Lung (tissue), 12 donors: ENCODE measurements around the gene KLHL4. TPM values are rescaled to one million over a fixed set of nuclear protein-coding genes. Genes with fewer than 3 reads are reported as not detected.

Source experiments
- ATAC-seq: fragments of 200-7000 bp; cut with Tn5 transposase; one replicate; pipeline ENCODE4 v1.9.1; 2020; ENCODE audit warnings: moderate number of reproducible peaks; ENCODE audit not compliant: insufficient read depth, low FRiP score
- DNase-seq, 3 donors: peaks; one replicate each; pipeline ENCODE4 v3.0.0-alpha.2; 2013 to 2017
- H3K27ac ChIP-seq, 2 donors: one replicate each; pipeline ENCODE4 v1.5.1; 2013; ENCODE audit warnings: mild to moderate bottlenecking in 2 of 2, moderate library complexity in 2 of 2, control low read depth in 1 of 2, inconsistent platforms in 1 of 2, low read depth in 1 of 2, low read length in 1 of 2
- H3K27me3 ChIP-seq, 3 donors: one replicate each; pipeline ENCODE4 v1.5.1; 2013; ENCODE audit warnings: low read length in 2 of 3; ENCODE audit not compliant: control insufficient read depth in 3 of 3, insufficient read depth in 3 of 3
- H3K36me3 ChIP-seq, 4 donors: one replicate each; pipeline ENCODE4 v1.5.1; 2013; ENCODE audit warnings: low read length in 4 of 4, mild to moderate bottlenecking in 1 of 4, moderate library complexity in 1 of 4; ENCODE audit not compliant: control insufficient read depth in 4 of 4, insufficient read depth in 4 of 4
- H3K4me1 ChIP-seq, 5 donors: one replicate each; pipeline ENCODE4 v1.5.1; 2013; ENCODE audit warnings: low read length in 5 of 5, mild to moderate bottlenecking in 2 of 5, moderate library complexity in 1 of 5; ENCODE audit not compliant: control insufficient read depth in 5 of 5, insufficient read depth in 5 of 5
- H3K4me3 ChIP-seq: one replicate; pipeline ENCODE4 v1.5.1; 2013; ENCODE audit warnings: mild to moderate bottlenecking, control low read depth, moderate library complexity
- H3K9ac ChIP-seq, 2 donors: one replicate each; pipeline ENCODE4 v1.5.1; 2013; ENCODE audit warnings: low read length in 2 of 2, control low read depth in 1 of 2; ENCODE audit not compliant: insufficient read depth in 1 of 2
- H3K9me3 ChIP-seq, 4 donors: one replicate each; pipeline ENCODE4 v1.5.1; 2013; ENCODE audit warnings: low read length in 3 of 4, mild to moderate bottlenecking in 1 of 4, moderate library complexity in 1 of 4; ENCODE audit not compliant: control insufficient read depth in 4 of 4, insufficient read depth in 3 of 4
- CTCF ChIP-seq: IDR thresholded peaks from 2 replicates; pipeline ENCODE4 v1.5.1; 2012; ENCODE audit warnings: mild to moderate bottlenecking; ENCODE audit errors: control extremely low read depth, extremely low read depth
- WGBS, 2 donors: extraction: QIAGEN DNeasy Blood & Tissue Kit; methylation state at CpG; one replicate each; pipeline ENCODE4 v1.1.7; 2013; 5-methylcytosine and 5-hydroxymethylcytosine counted together
- polyA plus RNA-seq, 2 donors: library from polyadenylated mRNA; stranded (reverse); fragments of 200-250 nt; gene quantifications; one replicate each; pipeline ENCODE4 v1.2.1, GENCODE V29; 2013
- total RNA-seq, 2 donors: library from RNA; depleted of rRNA in 1 of 2; stranded (reverse); fragments of >200 nt in 1 of 2; gene quantifications; one replicate each; pipeline ENCODE4 v1.2.1, GENCODE V29; 2014 to 2021
- donor health status: control.
- donor health status: control.
- donor health status: Bipolar disorder and iron deficiency.
- donor health status: healthy.
- donor health status: DM: yes; HTN: yes; CAD: no.

KLHL4 gene
- total and polyA plus RNA-seq, 4 donors = 0.10 to 4.7 (median 1.6) TPM

GRCh38 chrX:87489071-87489470 lies 28.5 kb upstream of the KLHL4 start:
- no peak overlapping the region for H3K9ac ChIP-seq
- WGBS, 2 donors = 70 to 92% methylated on average over 2 of the region's 2 CpGs
- no peaks in the 10 kb centered on the region for H3K4me1 ChIP-seq
- ATAC-seq (no peak), DNase-seq (no peak)
- H3K4me3 ChIP-seq = no peak overlapping the region
- no peak overlapping the region for H3K27ac ChIP-seq
- TF ChIP-seq CTCF = no peak
- H3K27me3 ChIP-seq = peaks cover 0 to 3% (median 0%) of the 10 kb centered on the region in 3 donors
- no peaks in the 10 kb centered on the region for H3K9me3 ChIP-seq
- no peaks in the 10 kb centered on the region for H3K36me3 ChIP-seq

- H3K27me3 ChIP-seq = peaks cover 0 to 9% (median 0%) of the 10 kb centered on the region in 3 donors
- peaks cover 0 to 4% (median 0%) of the 10 kb centered on the region in 5 donors for H3K4me1 ChIP-seq
- WGBS, 2 donors = 53 to 62% methylated on average over 1 of the region's 1 CpG
- no peak overlapping the region for H3K27ac ChIP-seq
- no peak overlapping the region for H3K4me3 ChIP-seq
- H3K36me3 ChIP-seq = no peaks in the 10 kb centered on the region
- ATAC-seq = no peak
- no peaks in the 10 kb centered on the region for H3K9me3 ChIP-seq
- TF ChIP-seq CTCF = no peak
- peak in 2 of 3 donors; percentile 6 to 38 for DNase-seq
- H3K9ac ChIP-seq = no peak overlapping the region
Measured at GRCh38 chrX:87515836-87516235, 1.8 kb upstream of the KLHL4 start.

GRCh38 chrX:87516717-87517121 lies 883 bp upstream of the KLHL4 start:
- Histone ChIP-seq H3K9ac (no peak overlapping the region), H3K36me3 (no peaks in the 10 kb centered on the region), H3K27ac (no peak overlapping the region), H3K4me1 (peaks cover 0 to 4% (median 0%) of the 10 kb centered on the region in 5 donors), H3K4me3 (no peak overlapping the region), H3K9me3 (no peaks in the 10 kb centered on the region), H3K27me3 (peaks cover 0 to 4% (median 0%) of the 10 kb centered on the region in 3 donors)
- DNase-seq (peak in 2 of 3 donors; percentile 3 to 28), ATAC-seq (peak; percentile 47)
- no peak for TF ChIP-seq CTCF

GRCh38 chrX:87518504-87518903 lies 902 bp downstream of the KLHL4 start:
- no peak for ATAC-seq
- Histone ChIP-seq H3K9ac (peak overlapping the region in 1 of 2 donors; percentile 51), H3K4me3 (no peak overlapping the region), H3K27me3 (peaks cover 0 to 4% (median 0%) of the 10 kb centered on the region in 3 donors), H3K4me1 (peaks cover 0 to 4% (median 0%) of the 10 kb centered on the region in 5 donors), H3K27ac (no peak overlapping the region), H3K36me3 (no peaks in the 10 kb centered on the region), H3K9me3 (no peaks in the 10 kb centered on the region)
- TF ChIP-seq CTCF = no peak
- 16 to 36% methylated on average over 6 of the region's 6 CpGs for WGBS, 2 donors
- DNase-seq = peak in 1 of 3 donors; percentile 8
